ENCODE data around the gene SEC61G. TPM values are rescaled to one million over a fixed set of nuclear protein-coding genes. Genes with fewer than 3 reads are reported as not detected.

SEC61G gene
- total RNA-seq, 1 donor from 2014 or later = 130 TPM

- DNase-seq (no peak), ATAC-seq (ENCODE audit: poor library complexity) (no peak)
- intact Hi-C loops (cut with DNase I) = no loop called here
These were observed 53.6 kb downstream of the SEC61G start for GRCh38 chr7:54705436-54705835.

GRCh38 chr7:54704851-54705250, 54.2 kb downstream of the SEC61G start:
- no peak for DNase-seq
- intact Hi-C loops (cut with DNase I) = no loop called here
- no peak for ATAC-seq (ENCODE audit: poor library complexity)

Other genes with a start within 250 kb of the SEC61G start
- gene VSTM2A, start 216.8 kb downstream of the SEC61G start, total RNA-seq = not detected

All from Right ventricle myocardium superior (tissue), 1 donor.